Astrocyte (in vitro differentiated cells and primary cell): Measurements from ENCODE around the gene UBTF.

Source experiments
- CTCF ChIP-seq: IDR thresholded peaks from 2 replicates; pipeline ENCODE4 v1.5.1; 2011; ENCODE audit warnings: low read depth, mild to moderate bottlenecking, inconsistent platforms, low read length, moderate library complexity; ENCODE audit not compliant: insufficient read depth
- EZH2 ChIP-seq: IDR thresholded peaks from 2 replicates; pipeline ENCODE4 v1.6.1; 2012; ENCODE audit warnings: mild to moderate bottlenecking, low read length, inconsistent platforms; ENCODE audit not compliant: insufficient read depth

GRCh38 chr17:44186307-44187130 lies 33.0 kb downstream of the UBTF start, which contains the start of gene TMUB2:
- TF ChIP-seq CTCF (no peak), EZH2 (no peak)
